ENCODE data around the gene PLEKHA1. TPM values are rescaled to one million over a fixed set of nuclear protein-coding genes. Genes with fewer than 3 reads are reported as not detected.
A peak's percentile ranks its signal among the peaks of the same experiment; 100 is the strongest.

The PLEKHA1 gene
- total and polyA plus RNA-seq, 2 donors (not counting 3 experiments of a cell fraction or from before 2014, with no cell fraction given): 21.6 to 58.8 TPM

GRCh38 chr10:122460891-122461293 lies 86.4 kb downstream of the PLEKHA1 start:
- TF ChIP-seq POLR2AphosphoS5 (IDR thresholded peaks at IDR 0.05; ENCODE audit: insufficient read depth, low read depth, low read length): no peak
- TF ChIP-seq CTCF (IDR thresholded peaks at IDR 0.05; ENCODE audit: extremely low read depth in 1 of 2, insufficient read depth in 1 of 2, low read depth in 1 of 2, low read length in 2 of 2): no peak
- TF ChIP-seq MYC (IDR thresholded peaks at IDR 0.05; ENCODE audit: low read depth, low read length): no peak
- no peak for TF ChIP-seq FOS (IDR thresholded peaks at IDR 0.05; ENCODE audit: borderline replicate concordance, insufficient read depth, low read length)
- TF ChIP-seq GATA2 (IDR thresholded peaks at IDR 0.05; ENCODE audit: insufficient read depth, insufficient read length, low read depth, low read length): no peak
- no peak for TF ChIP-seq MAX (IDR thresholded peaks at IDR 0.05; ENCODE audit: insufficient read depth, insufficient read length)
- dilution Hi-C loops (cut with MboI; ENCODE audit: extremely low pct_ligation_motif_present, low sequenced_read_pairs): no loop called here
- FAIRE-seq: no peak
- H4K20me1 ChIP-seq (replicated peaks; ENCODE audit: control insufficient read depth, extremely low read depth, insufficient read depth, low read length): no peaks in the 10 kb centered on the region
- H3K4me2 ChIP-seq (ENCODE audit: insufficient read depth, low read length): peak overlapping the region; percentile 72
- POLR2A ChIA-PET: no interaction called here
- H3K27ac ChIP-seq (ENCODE audit: insufficient read depth, low read depth, low read length): peak overlapping the region; percentile 46
- no TSS peak for BruUV-seq (replicated peaks)
- CTCF ChIA-PET: interaction anchor here (1.1 to 1.3 kb wide), 3 partner anchors 11 to 105 kb away, joined by 5 to 12 read pairs (median 6); no protein-coding TSS in a partner anchor
- intact Hi-C loops (cut with micrococcal nuclease): loop anchor here (1.0 to 10.0 kb wide), 2 partner anchors 33 to 1954 kb away; partner anchors contain the start of gene OAT
- H3K27me3 ChIP-seq (ENCODE audit: control insufficient read depth in 2 of 2, insufficient read depth in 2 of 2, low read length in 2 of 2): no peaks in the 10 kb centered on the region
- peak overlapping the region; percentile 59 for H2AFZ ChIP-seq (ENCODE audit: low read depth, low read length)
- peak overlapping the region; percentile 75 for H3K9ac ChIP-seq (replicated peaks; ENCODE audit: extremely low read depth, insufficient read depth, low read length)
- peaks cover 13% of the 10 kb centered on the region for H3K79me2 ChIP-seq (ENCODE audit: control insufficient read depth, insufficient read depth, low read length)
- DNase-seq (ENCODE audit: low read depth, low spot score): peak; percentile 34
- no peaks in the 10 kb centered on the region for H3K9me3 ChIP-seq (replicated peaks; ENCODE audit: control insufficient read depth, insufficient read depth, low read length)
- peaks cover 14% of the 10 kb centered on the region for H3K4me1 ChIP-seq (ENCODE audit: control insufficient read depth, extremely low read depth, insufficient read depth, low read length)
- H3K9me1 ChIP-seq (replicated peaks; ENCODE audit: control insufficient read depth, extremely low read depth, insufficient read depth, low read length): no peaks in the 10 kb centered on the region
- H3K4me3 ChIP-seq (replicated peaks in 1 of 3; ENCODE audit: insufficient read depth in 1 of 3, low read depth in 1 of 3, low read length in 3 of 3): peak overlapping the region; percentile 43 to 71 (median 48)
- no peaks in the 10 kb centered on the region for H3K36me3 ChIP-seq (ENCODE audit: control insufficient read depth in 2 of 2, extremely low read depth in 1 of 2, insufficient read depth in 2 of 2, low read length in 2 of 2)
